H9 (cell line): ENCODE data around the gene HOXC12. TPM values are rescaled to one million over a fixed set of nuclear protein-coding genes. Genes with fewer than 3 reads are reported as not detected.

Experiments used
- DNase-seq: peaks from one replicate; pipeline ENCODE4 v3.0.0-alpha.2; 2017
- H2AFZ ChIP-seq: one replicate; pipeline ENCODE4 v1.6.1; 2013; ENCODE audit warnings: mild to moderate bottlenecking, low read length, control low read depth, moderate library complexity
- H2AK5ac ChIP-seq: 2 replicates; pipeline ENCODE4 v1.6.1; 2013; ENCODE audit warnings: low read length, control low read depth, mixed read lengths; ENCODE audit not compliant: insufficient read length
- H2BK120ac ChIP-seq: one replicate; pipeline ENCODE4 v1.6.1; 2013; ENCODE audit warnings: low read depth, mild to moderate bottlenecking, low read length, control low read depth, inconsistent platforms; ENCODE audit not compliant: poor library complexity, severe bottlenecking
- H2BK12ac ChIP-seq: 2 replicates; pipeline ENCODE4 v1.6.1; 2013; ENCODE audit warnings: low read length, control low read depth, mixed read lengths, low read depth; ENCODE audit not compliant: insufficient read length
- H2BK15ac ChIP-seq: 2 replicates; pipeline ENCODE4 v1.6.1; 2013; ENCODE audit warnings: low read depth, low read length, control low read depth
- H2BK20ac ChIP-seq: one replicate; pipeline ENCODE4 v1.6.1; 2013; ENCODE audit warnings: low read depth, mild to moderate bottlenecking, low read length, control low read depth, inconsistent platforms; ENCODE audit not compliant: poor library complexity, severe bottlenecking
- H2BK5ac ChIP-seq: 2 replicates; pipeline ENCODE4 v1.6.1; 2013; ENCODE audit warnings: low read length, control low read depth, mixed read lengths; ENCODE audit not compliant: insufficient read length
- H3K14ac ChIP-seq: 2 replicates; pipeline ENCODE4 v1.6.1; 2013; ENCODE audit warnings: low read length, control low read depth; ENCODE audit not compliant: insufficient read depth
- H3K18ac ChIP-seq: 2 replicates; pipeline ENCODE4 v1.6.1; 2013; ENCODE audit warnings: low read depth, mild to moderate bottlenecking, mixed read lengths, low read length, control low read depth; ENCODE audit not compliant: insufficient read length
- H3K23ac ChIP-seq: 2 replicates; pipeline ENCODE4 v1.6.1; 2013; ENCODE audit warnings: low read length, control low read depth, mixed read lengths, low read depth; ENCODE audit not compliant: insufficient read length
- H3K23me2 ChIP-seq: 2 replicates; pipeline ENCODE4 v1.6.1; 2013; ENCODE audit warnings: low read depth, mild to moderate bottlenecking, mixed read lengths, low read length, control low read depth; ENCODE audit not compliant: insufficient read length, poor library complexity, severe bottlenecking
- H3K27ac ChIP-seq: 2 replicates; pipeline ENCODE4 v1.5.1; 2013; ENCODE audit warnings: low read length, control low read depth, mixed read lengths, low read depth; ENCODE audit not compliant: insufficient read length
- H3K27me3 ChIP-seq: 2 replicates; pipeline ENCODE4 v1.6.1; 2013; ENCODE audit warnings: low read length, control low read depth, inconsistent platforms; ENCODE audit not compliant: insufficient read depth
- H3K4ac ChIP-seq: 2 replicates; pipeline ENCODE4 v1.6.1; 2013; ENCODE audit warnings: low read depth, mild to moderate bottlenecking, control low read depth, inconsistent platforms, low read length, moderate library complexity
- H3K4me1 ChIP-seq: 2 replicates; pipeline ENCODE4 v1.6.1; 2013; ENCODE audit warnings: low read length, control low read depth, inconsistent platforms; ENCODE audit not compliant: insufficient read depth
- H3K4me2 ChIP-seq: 2 replicates; pipeline ENCODE4 v1.6.1; 2013; ENCODE audit warnings: low read length, control low read depth, mixed read lengths; ENCODE audit not compliant: insufficient read length, insufficient read depth
- H3K56ac ChIP-seq: 2 replicates; pipeline ENCODE4 v1.6.1; 2013; ENCODE audit warnings: low read depth, mild to moderate bottlenecking, mixed read lengths, low read length, control low read depth; ENCODE audit not compliant: insufficient read length
- H3K79me1 ChIP-seq: 2 replicates; pipeline ENCODE4 v1.6.1; 2013; ENCODE audit warnings: low read depth, mild to moderate bottlenecking, moderate library complexity, low read length, control low read depth, inconsistent platforms; ENCODE audit not compliant: insufficient read depth, poor library complexity, severe bottlenecking
- H3K79me2 ChIP-seq: 2 replicates; pipeline ENCODE4 v1.6.1; 2013; ENCODE audit warnings: low read length, control low read depth, inconsistent platforms; ENCODE audit not compliant: insufficient read depth
- H3K9ac ChIP-seq: 2 replicates; pipeline ENCODE4 v1.6.1; 2013; ENCODE audit warnings: low read length, control low read depth, mixed read lengths; ENCODE audit not compliant: insufficient read length; ENCODE audit errors: extremely low read depth
- H3K9me3 ChIP-seq: one replicate; pipeline ENCODE4 v1.6.1; 2013; ENCODE audit warnings: low read depth, low read length, inconsistent platforms; ENCODE audit not compliant: control insufficient read depth
- H3T11ph ChIP-seq: one replicate; pipeline ENCODE4 v1.6.1; 2013; ENCODE audit warnings: mild to moderate bottlenecking, low read length, control low read depth, inconsistent platforms
- H4K20me1 ChIP-seq: one replicate; pipeline ENCODE4 v1.6.1; 2013; ENCODE audit not compliant: control insufficient read depth, insufficient read length, insufficient read depth
- H4K5ac ChIP-seq: 2 replicates; pipeline ENCODE4 v1.6.1; 2013; ENCODE audit warnings: low read depth, mild to moderate bottlenecking, mixed read lengths, low read length, control low read depth; ENCODE audit not compliant: insufficient read length
- H4K8ac ChIP-seq: replicated peaks from 2 replicates; pipeline ENCODE4 v1.6.1; 2013; ENCODE audit warnings: low read length, control low read depth, mixed read lengths, low read depth; ENCODE audit not compliant: insufficient read length
- H4K91ac ChIP-seq: 2 replicates; pipeline ENCODE4 v1.6.1; 2013; ENCODE audit warnings: low read depth, mild to moderate bottlenecking, moderate library complexity, mixed read lengths, low read length, control low read depth; ENCODE audit not compliant: insufficient read length
- H3K27ac Mint-ChIP-seq, 3 experiments: 2 replicates in 2 of 3; 3 replicates in 1 of 3; pipeline ENCODE4 v1.8.0; 2020 to 2021; ENCODE audit warnings: mixed read lengths in 3 of 3, mild to moderate bottlenecking in 1 of 3, moderate library complexity in 1 of 3
- H3K27me3 Mint-ChIP-seq: 2 replicates; pipeline ENCODE4 v1.8.0; 2021; ENCODE audit warnings: low read depth, mild to moderate bottlenecking, moderate library complexity, mixed read lengths
- H3K36me3 Mint-ChIP-seq, 3 experiments: 2 replicates in 2 of 3; 3 replicates in 1 of 3; pipeline ENCODE4 v1.8.0; 2020 to 2021; ENCODE audit warnings: low read depth in 3 of 3, mixed read lengths in 3 of 3; ENCODE audit not compliant: insufficient read depth in 1 of 3
- H3K4me1 Mint-ChIP-seq, 2 experiments: 2 replicates each; pipeline ENCODE4 v1.8.0; 2020; ENCODE audit warnings: mixed read lengths in 2 of 2
- H3K4me3 Mint-ChIP-seq, 2 experiments: 2 replicates in 1 of 2; 3 replicates in 1 of 2; pipeline ENCODE4 v1.8.0; 2020 to 2021; ENCODE audit warnings: mild to moderate bottlenecking in 2 of 2, mixed read lengths in 2 of 2, moderate library complexity in 1 of 2
- H3K9me3 Mint-ChIP-seq, 2 experiments: 2 replicates in 1 of 2; 3 replicates in 1 of 2; pipeline ENCODE4 v1.8.0; 2020; ENCODE audit warnings: mild to moderate bottlenecking in 2 of 2, mixed read lengths in 2 of 2, moderate library complexity in 1 of 2
- WGBS: extraction: QIAGEN DNeasy Blood & Tissue Kit; methylation state at CpG from one replicate; pipeline ENCODE4 v1.1.7; 2013; ENCODE audit warnings: missing lambda C conversion rate, low lambda C conversion rate, mixed read lengths; ENCODE audit not compliant: insufficient read length; ENCODE audit errors: extremely low coverage; 5-methylcytosine and 5-hydroxymethylcytosine counted together
- total RNA-seq: library from RNA; stranded (reverse); gene quantifications from 2 replicates; pipeline ENCODE4 v1.2.1, GENCODE V29; 2021
- TF ChIP-seq, protein P1 (sequence below): fragments of 200-600 bp; sonication (generic); conservative IDR thresholded peaks from 3 replicates; pipeline ENCODE4 v1.8.0; 2021; ENCODE audit warnings: antibody characterized with exemption, mild to moderate bottlenecking

Gene HOXC12
- total RNA-seq, 1 experiment from 2014 or later = not detected

DNA sequence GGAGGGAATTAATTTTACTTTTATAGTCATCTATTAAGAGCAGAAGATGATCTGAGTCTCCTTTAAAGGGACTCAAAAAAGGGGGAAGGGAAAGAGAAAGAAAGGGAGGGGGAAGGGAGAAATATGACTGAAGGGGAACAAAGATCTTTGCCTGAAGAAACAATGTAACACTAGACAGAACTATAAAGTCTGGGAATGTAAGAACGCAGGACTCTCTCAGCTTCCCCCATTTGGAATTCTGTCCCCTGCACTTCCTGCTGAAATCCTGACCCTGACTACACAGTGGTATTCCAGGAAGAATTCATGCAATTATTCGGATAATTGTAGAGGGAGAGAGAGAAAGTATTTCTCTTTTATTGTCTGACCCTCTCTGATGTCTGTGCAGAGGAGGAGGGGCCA lies 9.6 kb downstream of the HOXC12 start:
- H2BK5ac ChIP-seq = no peak overlapping the region
- H3K36me3 Mint-ChIP-seq = no peaks in the 10 kb centered on the region
- H3K4ac ChIP-seq = no peak overlapping the region
- no peak overlapping the region for H2BK15ac ChIP-seq
- H3K79me2 ChIP-seq = no peaks in the 10 kb centered on the region
- no peak overlapping the region for H3K56ac ChIP-seq
- WGBS = no CpG with 5 or more reads among the region's 2 CpGs
- peaks cover 2 to 16% of the 10 kb centered on the region in 2 experiments; a peak in 1 of 5 replicates for H3K9me3 Mint-ChIP-seq
- no peaks in the 10 kb centered on the region for H3K9me3 ChIP-seq
- no peak overlapping the region for H3K23ac ChIP-seq
- no peaks in the 10 kb centered on the region for H3K23me2 ChIP-seq
- no peak overlapping the region for H2BK12ac ChIP-seq
- no peaks in the 10 kb centered on the region for H3K79me1 ChIP-seq
- no peak overlapping the region for H3T11ph ChIP-seq
- no peak overlapping the region for H4K5ac ChIP-seq
- H3K4me2 ChIP-seq = no peak overlapping the region
- H2BK20ac ChIP-seq = no peak overlapping the region
- no peak overlapping the region; a peak in 1 of 7 replicates for H3K27ac Mint-ChIP-seq
- no peak overlapping the region for H3K27ac ChIP-seq
- DNase-seq = no peak
- no peak overlapping the region for H4K91ac ChIP-seq
- no peaks in the 10 kb centered on the region for H3K4me1 ChIP-seq
- H3K27me3 Mint-ChIP-seq = peaks cover 100% of the 10 kb centered on the region
- TF ChIP-seq, protein P1, sequence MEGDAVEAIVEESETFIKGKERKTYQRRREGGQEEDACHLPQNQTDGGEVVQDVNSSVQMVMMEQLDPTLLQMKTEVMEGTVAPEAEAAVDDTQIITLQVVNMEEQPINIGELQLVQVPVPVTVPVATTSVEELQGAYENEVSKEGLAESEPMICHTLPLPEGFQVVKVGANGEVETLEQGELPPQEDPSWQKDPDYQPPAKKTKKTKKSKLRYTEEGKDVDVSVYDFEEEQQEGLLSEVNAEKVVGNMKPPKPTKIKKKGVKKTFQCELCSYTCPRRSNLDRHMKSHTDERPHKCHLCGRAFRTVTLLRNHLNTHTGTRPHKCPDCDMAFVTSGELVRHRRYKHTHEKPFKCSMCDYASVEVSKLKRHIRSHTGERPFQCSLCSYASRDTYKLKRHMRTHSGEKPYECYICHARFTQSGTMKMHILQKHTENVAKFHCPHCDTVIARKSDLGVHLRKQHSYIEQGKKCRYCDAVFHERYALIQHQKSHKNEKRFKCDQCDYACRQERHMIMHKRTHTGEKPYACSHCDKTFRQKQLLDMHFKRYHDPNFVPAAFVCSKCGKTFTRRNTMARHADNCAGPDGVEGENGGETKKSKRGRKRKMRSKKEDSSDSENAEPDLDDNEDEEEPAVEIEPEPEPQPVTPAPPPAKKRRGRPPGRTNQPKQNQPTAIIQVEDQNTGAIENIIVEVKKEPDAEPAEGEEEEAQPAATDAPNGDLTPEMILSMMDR = no peak
- no peak overlapping the region for H4K8ac ChIP-seq
- H3K4me1 Mint-ChIP-seq = peaks cover 8 to 12% of the 10 kb centered on the region in 2 experiments; a peak in 3 of 4 replicates
- no peak overlapping the region for H2BK120ac ChIP-seq
- no peaks in the 10 kb centered on the region for H4K20me1 ChIP-seq
- H3K18ac ChIP-seq = no peak overlapping the region
- H3K27me3 ChIP-seq = peaks cover 95% of the 10 kb centered on the region
- no peak overlapping the region for H3K4me3 Mint-ChIP-seq
- H3K14ac ChIP-seq = no peak overlapping the region
- no peak overlapping the region for H2AK5ac ChIP-seq
- no peak overlapping the region for H2AFZ ChIP-seq
- no peak overlapping the region for H3K9ac ChIP-seq
